Measurements from ENCODE around the gene HSFX2.

- no peak for TF ChIP-seq CTCF (IDR thresholded peaks at IDR 0.05)
- TF ChIP-seq POLR2A (IDR thresholded peaks at IDR 0.05), result no peak
These were observed 38.4 kb upstream of the HSFX2 start for GRCh38 chrX:149633511-149633910.

Data from heart left ventricle (tissue), 13 donors.